ENCODE results near the gene SSBP3. TPM values are rescaled to one million over a fixed set of nuclear protein-coding genes. Genes with fewer than 3 reads are reported as not detected.

Gene SSBP3
- total RNA-seq, 1 donor: 11.7 TPM

- DNase-seq (ENCODE audit: low read depth): no peak
- no peak for TF ChIP-seq CTCF (IDR thresholded peaks at IDR 0.05; ENCODE audit: insufficient read depth, low read length)
- no peak overlapping the region for H3K4me3 ChIP-seq (ENCODE audit: low read depth, low read length)
Observed at GRCh38 chr1:54340434-54340833, 65.8 kb downstream of the SSBP3 start.

- no peak overlapping the region for H3K4me3 ChIP-seq (ENCODE audit: low read depth, low read length)
- peak; percentile 11 for DNase-seq (ENCODE audit: low read depth)
- no peak for TF ChIP-seq CTCF (IDR thresholded peaks at IDR 0.05; ENCODE audit: insufficient read depth, low read length)
Observed at GRCh38 chr1:54339126-54339525, 67.1 kb downstream of the SSBP3 start.

- TF ChIP-seq CTCF (IDR thresholded peaks at IDR 0.05; ENCODE audit: insufficient read depth, low read length): no peak
- DNase-seq (ENCODE audit: low read depth): no peak
- H3K4me3 ChIP-seq (ENCODE audit: low read depth, low read length): no peak overlapping the region
Observed at GRCh38 chr1:54338464-54338863, 67.7 kb downstream of the SSBP3 start.

GRCh38 chr1:54337928-54338327, 68.3 kb downstream of the SSBP3 start:
- H3K4me3 ChIP-seq (ENCODE audit: low read depth, low read length): no peak overlapping the region
- no peak for DNase-seq (ENCODE audit: low read depth)
- no peak for TF ChIP-seq CTCF (IDR thresholded peaks at IDR 0.05; ENCODE audit: insufficient read depth, low read length)

- no peak overlapping the region for H3K4me3 ChIP-seq (ENCODE audit: low read depth, low read length)
- no peak for TF ChIP-seq CTCF (IDR thresholded peaks at IDR 0.05; ENCODE audit: insufficient read depth, low read length)
- no peak for DNase-seq (ENCODE audit: low read depth)
Observed at GRCh38 chr1:54337034-54337433, 69.2 kb downstream of the SSBP3 start.

- TF ChIP-seq CTCF (IDR thresholded peaks at IDR 0.05; ENCODE audit: insufficient read depth, low read length): no peak
- H3K4me3 ChIP-seq (ENCODE audit: low read depth, low read length): peak overlapping the region; percentile 66
- no peak for DNase-seq (ENCODE audit: low read depth)
Observed at GRCh38 chr1:54336116-54336515, 70.1 kb downstream of the SSBP3 start.

- DNase-seq (ENCODE audit: low read depth): peak; percentile 96
- peak overlapping the region; percentile 66 for H3K4me3 ChIP-seq (ENCODE audit: low read depth, low read length)
- TF ChIP-seq CTCF (IDR thresholded peaks at IDR 0.05; ENCODE audit: insufficient read depth, low read length): no peak
Observed at GRCh38 chr1:54335755-54336108, 70.5 kb downstream of the SSBP3 start.
